HG03064 (cell line): ENCODE data around the gene HPN.
"Not testable (repeated sequence)": the region's sequence is repeated elsewhere in the genome, so short reads cannot be mapped to it uniquely, and the experiment has no call there.

Source experiments
- ATAC-seq: cut with Tn5 transposase; IDR thresholded peaks from one replicate; pipeline ENCODE4 v1.9.1; 2021; ENCODE audit warnings: low read depth; ENCODE audit not compliant: unreplicated experiment

Gene HPN

GRCh38 chr19:35100588-35101533 is 59.3 kb downstream of the HPN start:
- no peak for ATAC-seq

GRCh38 chr19:35101949-35102348 is 60.4 kb downstream of the HPN start:
- not testable (repeated sequence) for ATAC-seq

- not testable (repeated sequence) for ATAC-seq
Observed at GRCh38 chr19:35103614-35104013, 62.1 kb downstream of the HPN start.

- ATAC-seq, result no peak
Observed at GRCh38 chr19:35104361-35104760, 62.8 kb downstream of the HPN start.

- no peak for ATAC-seq
Observed at GRCh38 chr19:35105047-35105410, 63.5 kb downstream of the HPN start.

GRCh38 chr19:35105411-35106290 is 64.1 kb downstream of the HPN start:
- ATAC-seq, result no peak

- no peak for ATAC-seq
Observed at GRCh38 chr19:35106291-35106583, 64.7 kb downstream of the HPN start.

GRCh38 chr19:35106898-35107541 is 65.5 kb downstream of the HPN start:
- no peak for ATAC-seq

- no peak for ATAC-seq
Observed at GRCh38 chr19:35107545-35107944, 66.0 kb downstream of the HPN start.

GRCh38 chr19:35108730-35109129 is 67.2 kb downstream of the HPN start:
- no peak for ATAC-seq

- ATAC-seq, result no peak
Observed at GRCh38 chr19:35109395-35110112, 68.0 kb downstream of the HPN start.

- ATAC-seq, result no peak
Observed at GRCh38 chr19:35110974-35111373, 69.5 kb downstream of the HPN start.

- no peak for ATAC-seq
Observed at GRCh38 chr19:35112995-35113688, 71.6 kb downstream of the HPN start.

- ATAC-seq, result no peak
Observed at GRCh38 chr19:35114353-35115176, 73.0 kb downstream of the HPN start.

- no peak for ATAC-seq
Observed at GRCh38 chr19:35115177-35115951, 73.8 kb downstream of the HPN start, which contains the start of gene FXYD3. FXYD3 (plus strand) TSS chr19:35115823; CDS start chr19:35119377, 3,554 bp downstream.
